ACC112 (cell line): ENCODE results near the gene KIF5B.
"Not testable (repeated sequence)": the region's sequence is repeated elsewhere in the genome, so short reads cannot be mapped to it uniquely, and the experiment has no call there.

Source experiments
- H2AFZ ChIP-seq: fragments of 200-600 bp; sonication (generic); one replicate; pipeline ENCODE4 v1.6.0; 2017; ENCODE audit warnings: antibody characterized with exemption, low read length; ENCODE audit not compliant: unreplicated experiment
- H3K27ac ChIP-seq: fragments of 200-600 bp; sonication (generic); 2 replicates; pipeline ENCODE4 v1.5.1; 2014; ENCODE audit warnings: low read depth, mild to moderate bottlenecking, antibody characterized with exemption, low read length, moderate library complexity
- H3K27me3 ChIP-seq: fragments of 200-600 bp; sonication (generic); 2 replicates; pipeline ENCODE4 v1.6.1; 2014; ENCODE audit warnings: mild to moderate bottlenecking, antibody characterized with exemption, low read length, moderate library complexity, mixed read lengths; ENCODE audit not compliant: insufficient read depth
- H3K36me3 ChIP-seq: fragments of 200-600 bp; sonication (generic); 2 replicates; pipeline ENCODE4 v1.6.1; 2016; ENCODE audit warnings: mild to moderate bottlenecking, antibody characterized with exemption, low read length, moderate library complexity, mixed read lengths; ENCODE audit not compliant: insufficient read depth
- H3K4me1 ChIP-seq: fragments of 200-600 bp; sonication (generic); one replicate; pipeline ENCODE4 v1.6.1; 2016; ENCODE audit warnings: low read length, mixed read lengths; ENCODE audit not compliant: insufficient read depth, unreplicated experiment, control insufficient read depth
- H3K4me3 ChIP-seq: fragments of 200-600 bp; sonication (generic); 2 replicates; pipeline ENCODE4 v1.5.1; 2014; ENCODE audit warnings: mild to moderate bottlenecking, low read depth, low read length
- H3K79me2 ChIP-seq: fragments of 200-600 bp; sonication (generic); one replicate; pipeline ENCODE4 v1.6.0; 2016; ENCODE audit warnings: low read length; ENCODE audit not compliant: control insufficient read depth, unreplicated experiment, insufficient read depth

The KIF5B gene

DNA sequence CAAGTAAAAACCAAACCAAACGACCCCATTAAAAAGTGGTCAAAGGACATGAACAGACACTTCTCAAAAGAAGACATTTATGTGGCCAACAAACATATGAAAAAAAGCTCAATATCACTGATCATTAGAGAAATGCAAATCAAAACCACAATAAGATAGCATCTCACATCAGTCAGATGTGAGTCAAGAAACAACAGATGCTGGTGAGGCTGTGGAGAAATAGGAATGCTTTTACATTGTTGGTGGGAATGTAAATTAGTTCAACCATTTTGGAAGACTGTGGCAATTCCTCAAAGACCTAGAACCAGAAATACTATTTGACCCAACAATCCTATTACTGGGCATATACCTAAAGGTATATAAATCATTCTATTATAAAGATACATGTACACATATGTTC, 68.4 kb downstream of the KIF5B start:
- H3K27me3 ChIP-seq, H3K79me2 ChIP-seq, H3K27ac ChIP-seq, H3K36me3 ChIP-seq, H2AFZ ChIP-seq, H3K4me3 ChIP-seq, H3K4me1 ChIP-seq: not testable (repeated sequence)

DNA sequence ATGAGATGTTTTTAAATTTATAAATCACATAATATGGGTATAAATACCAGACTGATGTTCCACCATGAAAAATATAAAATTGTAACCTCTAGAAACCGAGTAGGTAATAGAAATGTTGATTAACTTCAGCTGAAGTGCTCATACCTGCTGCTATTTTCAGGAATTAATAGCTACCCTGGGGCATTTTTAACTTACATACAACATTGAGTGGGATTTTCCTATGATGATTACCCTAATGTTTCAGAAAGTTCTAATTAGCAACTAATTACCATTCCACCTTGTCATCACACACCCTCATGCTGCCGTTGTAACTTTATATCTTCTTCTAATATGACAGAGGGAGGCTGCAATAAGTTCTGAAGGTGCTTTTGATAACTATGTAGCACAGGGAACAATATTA, 74.1 kb downstream of the KIF5B start:
- Histone ChIP-seq H3K4me1 (peaks cover 9% of the 10 kb centered on the region), H3K27ac (no peak overlapping the region), H3K79me2 (no peaks in the 10 kb centered on the region), H3K4me3 (no peak overlapping the region), H3K36me3 (no peaks in the 10 kb centered on the region), H2AFZ (no peak overlapping the region), H3K27me3 (no peaks in the 10 kb centered on the region)

DNA sequence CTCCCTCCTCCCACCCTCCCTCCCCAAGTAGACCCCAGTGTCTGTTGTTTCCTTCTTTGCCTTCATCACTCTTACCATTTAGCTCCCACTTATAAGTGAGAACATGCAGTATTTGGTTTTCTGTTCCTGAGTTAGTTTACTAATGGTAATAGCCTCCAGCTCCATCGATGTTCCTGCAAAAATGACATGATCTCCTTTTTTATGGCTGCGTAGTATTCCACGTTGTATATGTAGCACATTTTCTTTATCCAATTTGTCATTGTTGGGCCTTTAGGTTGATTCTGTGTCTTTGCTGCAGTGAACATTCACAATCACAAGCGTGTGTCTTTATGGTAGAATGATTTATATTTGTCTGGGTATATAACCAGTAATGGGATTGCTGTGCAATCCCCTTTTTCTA, 75.8 kb downstream of the KIF5B start:
- Histone ChIP-seq H3K4me1 (peaks cover 9% of the 10 kb centered on the region), H3K27ac (no peak overlapping the region), H3K36me3 (no peaks in the 10 kb centered on the region), H3K4me3 (no peak overlapping the region), H3K27me3 (no peaks in the 10 kb centered on the region), H2AFZ (no peak overlapping the region), H3K79me2 (no peaks in the 10 kb centered on the region)

DNA sequence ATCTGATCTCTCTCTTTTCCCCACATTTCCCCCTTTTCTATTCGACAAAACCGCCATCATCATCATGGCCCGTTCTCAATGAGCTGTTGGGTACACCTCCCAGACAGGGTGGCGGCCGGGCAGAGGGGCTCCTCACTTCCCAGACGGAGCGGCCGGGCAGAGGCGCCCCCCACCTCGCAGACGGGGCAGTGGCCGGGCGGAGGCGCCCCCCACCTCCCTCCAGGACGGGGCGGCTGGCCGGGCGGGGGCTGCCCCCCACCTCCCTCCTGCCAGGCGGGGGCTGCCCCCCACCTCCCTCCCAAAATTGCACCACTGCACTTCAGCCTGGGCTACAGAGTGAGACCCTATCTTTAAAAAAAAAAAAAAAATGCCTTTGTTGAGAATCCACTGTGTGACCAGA, 77.2 kb downstream of the KIF5B start:
- H3K4me3 ChIP-seq, H3K79me2 ChIP-seq, H3K27ac ChIP-seq, H3K36me3 ChIP-seq, H2AFZ ChIP-seq, H3K27me3 ChIP-seq: not testable (repeated sequence)
- H3K4me1 ChIP-seq: peaks cover 15% of the 10 kb centered on the region

DNA sequence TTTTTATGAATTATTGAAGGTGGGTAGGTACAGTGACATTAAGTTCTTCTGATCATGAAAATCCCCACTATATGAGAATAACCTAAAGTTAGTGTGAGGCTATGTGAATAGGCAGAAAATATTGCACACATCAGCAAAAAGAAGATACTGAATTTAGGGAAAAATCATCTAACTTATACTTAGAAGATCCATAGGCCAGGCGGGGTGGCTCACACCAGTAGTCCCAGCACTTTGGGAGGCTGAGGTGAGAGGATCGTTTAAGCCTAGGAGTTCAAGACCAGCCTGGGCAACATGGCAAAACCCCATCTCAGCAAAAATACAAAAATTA, 78.1 kb downstream of the KIF5B start:
- Histone ChIP-seq H3K79me2 (no peaks in the 10 kb centered on the region), H3K4me3 (no peak overlapping the region), H2AFZ (no peak overlapping the region), H3K27me3 (no peaks in the 10 kb centered on the region), H3K4me1 (peaks cover 15% of the 10 kb centered on the region), H3K36me3 (no peaks in the 10 kb centered on the region), H3K27ac (0 out of 2 replicates have a peak overlapping the region, but pooled peaks have one; percentile 18)

DNA sequence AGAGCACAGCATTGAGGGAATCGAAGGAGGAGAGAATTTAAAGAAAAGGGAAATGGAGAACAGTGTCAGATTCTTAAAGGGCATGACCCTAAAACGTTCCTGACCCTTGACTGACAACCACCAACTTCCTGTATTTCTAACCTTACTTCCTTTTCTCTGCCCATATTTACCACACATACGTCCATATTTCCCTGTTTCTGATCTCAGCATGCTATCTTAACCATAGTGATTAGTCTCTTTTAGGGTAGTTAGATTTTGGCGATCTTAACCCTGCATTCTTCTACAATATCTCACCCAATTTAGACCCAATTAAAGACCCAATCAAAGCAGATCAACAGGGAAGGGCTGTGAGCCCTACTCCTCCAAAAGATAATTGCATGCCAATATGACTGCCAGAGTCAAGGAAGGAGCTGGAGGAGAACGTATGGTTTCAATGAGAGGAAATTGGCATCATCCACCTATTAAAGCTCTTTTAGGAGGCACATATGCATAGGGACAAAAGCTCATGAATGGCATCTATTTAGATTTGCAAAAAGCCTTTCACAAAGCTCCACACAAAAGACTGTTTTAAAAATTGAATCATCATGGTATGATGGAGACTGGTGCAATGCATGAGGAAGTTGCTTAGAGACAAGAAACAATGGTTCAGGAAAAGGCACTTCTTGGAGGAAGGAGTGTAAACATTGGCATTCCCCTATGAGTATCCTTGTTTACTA, 78.6 kb downstream of the KIF5B start:
- Histone ChIP-seq H3K79me2 (no peaks in the 10 kb centered on the region), H3K27ac (0 out of 2 replicates have a peak overlapping the region, but pooled peaks have one; percentile 18), H3K36me3 (no peaks in the 10 kb centered on the region), H3K4me3 (no peak overlapping the region), H3K27me3 (no peaks in the 10 kb centered on the region), H2AFZ (no peak overlapping the region), H3K4me1 (peaks cover 15% of the 10 kb centered on the region)

DNA sequence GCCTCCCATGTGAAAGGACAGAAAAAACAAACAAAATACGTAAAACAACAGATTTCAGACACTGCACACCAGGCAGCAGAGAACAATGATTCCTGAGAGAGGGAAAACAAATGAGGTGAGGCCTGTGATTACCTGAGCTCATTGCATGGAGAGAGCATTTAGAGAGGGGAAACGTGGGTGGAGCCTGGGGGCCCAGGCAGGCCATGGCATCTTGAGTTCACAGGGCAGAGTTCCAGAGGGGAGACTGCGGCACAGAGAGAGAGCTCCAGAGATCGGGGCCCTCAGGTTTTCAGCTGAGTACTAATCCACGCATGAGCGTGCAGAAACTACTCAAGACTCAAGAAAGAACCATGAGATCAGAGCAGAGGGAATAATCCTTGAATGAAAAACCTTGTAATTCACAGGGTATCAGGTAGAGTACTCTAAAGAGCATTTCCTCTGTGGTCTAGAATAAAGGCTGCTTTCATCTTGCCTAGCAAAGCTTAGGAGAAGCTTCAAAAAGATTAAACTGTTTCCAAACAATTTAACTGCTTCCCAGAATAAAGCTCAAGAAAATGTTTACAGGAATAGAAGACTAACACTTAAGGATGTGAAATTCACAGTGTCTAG, 81.0 kb downstream of the KIF5B start:
- Histone ChIP-seq H3K27me3 (no peaks in the 10 kb centered on the region), H3K4me3 (no peak overlapping the region), H3K4me1 (peaks cover 15% of the 10 kb centered on the region), H3K36me3 (no peaks in the 10 kb centered on the region), H3K79me2 (no peaks in the 10 kb centered on the region), H3K27ac (no peak overlapping the region), H2AFZ (no peak overlapping the region)

DNA sequence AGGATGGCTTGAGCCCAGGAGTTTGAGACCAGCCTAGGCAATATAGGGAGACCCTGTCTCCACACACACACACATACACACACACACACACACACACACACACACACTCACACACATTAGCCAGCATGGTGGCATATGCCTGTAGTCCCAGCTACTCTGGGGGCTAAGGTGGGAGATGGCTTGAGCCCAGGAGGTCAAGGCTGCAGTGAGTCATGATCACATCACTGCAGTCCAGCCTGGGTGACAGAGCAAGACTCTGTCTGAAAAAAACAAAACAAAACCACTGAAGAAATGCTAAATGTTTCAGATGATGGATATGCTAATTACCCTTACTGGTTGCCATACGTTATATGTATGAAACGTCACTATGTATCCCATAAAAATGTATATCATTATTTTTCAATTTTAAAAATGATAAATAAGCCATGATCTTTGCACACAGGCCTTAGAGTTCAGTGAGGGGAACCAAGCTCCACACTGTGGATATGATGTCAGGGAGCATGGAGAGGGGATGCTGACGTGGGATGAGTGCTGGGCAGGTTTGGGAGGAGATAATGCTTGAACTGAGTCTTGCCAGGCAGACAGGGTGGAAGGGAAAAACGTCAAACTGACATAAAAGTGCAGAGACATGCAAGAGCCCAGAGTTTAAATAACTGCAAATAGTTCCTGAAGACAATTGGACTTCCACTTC, 81.6 kb downstream of the KIF5B start:
- Histone ChIP-seq H2AFZ (no peak overlapping the region), H3K27ac (no peak overlapping the region), H3K27me3 (no peaks in the 10 kb centered on the region), H3K4me1 (peaks cover 15% of the 10 kb centered on the region), H3K36me3 (no peaks in the 10 kb centered on the region), H3K79me2 (no peaks in the 10 kb centered on the region), H3K4me3 (no peak overlapping the region)

DNA sequence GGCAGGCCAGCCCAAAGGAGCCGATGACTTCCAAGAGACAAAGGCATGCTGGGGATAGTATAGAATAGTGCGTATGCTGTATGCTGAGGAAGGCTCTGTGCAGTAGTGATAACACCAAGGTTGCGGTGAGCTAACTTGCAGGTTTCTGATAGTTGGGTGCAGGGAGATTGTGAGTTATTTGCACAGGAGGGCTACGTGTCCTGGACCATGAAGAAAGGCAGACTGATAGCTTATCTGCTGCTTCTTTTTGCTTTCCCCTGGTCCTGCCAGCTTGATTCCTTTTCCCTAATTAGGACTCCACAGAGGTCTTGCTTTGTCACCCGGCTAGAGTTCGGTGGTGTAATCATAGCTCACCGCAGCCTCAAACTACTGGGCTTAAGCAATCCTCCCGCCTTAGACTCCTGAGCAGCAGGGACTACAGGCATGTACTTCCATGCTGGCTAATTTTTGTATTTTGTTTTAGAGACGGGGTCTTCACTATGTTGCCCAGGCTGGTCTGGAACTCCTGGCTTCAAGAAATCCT, 83.6 kb downstream of the KIF5B start:
- no peak overlapping the region for H3K4me3 ChIP-seq
- no peak overlapping the region for H2AFZ ChIP-seq
- no peaks in the 10 kb centered on the region for H3K36me3 ChIP-seq
- H3K4me1 ChIP-seq: peaks cover 9% of the 10 kb centered on the region
- H3K27me3 ChIP-seq: no peaks in the 10 kb centered on the region
- no peak overlapping the region for H3K27ac ChIP-seq
- H3K79me2 ChIP-seq: no peaks in the 10 kb centered on the region

DNA sequence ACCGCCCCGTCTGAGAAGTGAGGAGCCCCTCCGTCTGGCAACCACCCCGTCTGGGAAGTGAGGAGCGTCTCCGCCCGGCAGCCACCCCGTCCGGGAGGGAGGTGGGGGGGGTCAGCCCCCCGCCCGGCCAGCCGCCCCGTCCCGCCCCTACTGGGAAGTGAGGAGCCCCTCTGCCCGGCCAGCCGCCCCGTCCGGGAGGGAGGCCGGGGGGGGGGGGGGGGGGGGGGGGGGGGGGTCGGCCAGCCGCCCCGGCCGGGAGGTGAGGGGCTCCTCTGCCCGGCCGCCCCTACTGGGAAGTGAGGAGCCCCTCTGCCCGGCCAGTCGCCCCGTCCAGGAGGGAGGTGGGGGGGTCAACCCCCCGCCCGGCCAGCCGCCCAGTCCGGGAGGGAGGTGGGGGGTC, 86.4 kb downstream of the KIF5B start:
- H3K4me1 ChIP-seq, H3K27me3 ChIP-seq, H3K36me3 ChIP-seq, H3K27ac ChIP-seq, H3K4me3 ChIP-seq, H2AFZ ChIP-seq, H3K79me2 ChIP-seq: not testable (repeated sequence)

DNA sequence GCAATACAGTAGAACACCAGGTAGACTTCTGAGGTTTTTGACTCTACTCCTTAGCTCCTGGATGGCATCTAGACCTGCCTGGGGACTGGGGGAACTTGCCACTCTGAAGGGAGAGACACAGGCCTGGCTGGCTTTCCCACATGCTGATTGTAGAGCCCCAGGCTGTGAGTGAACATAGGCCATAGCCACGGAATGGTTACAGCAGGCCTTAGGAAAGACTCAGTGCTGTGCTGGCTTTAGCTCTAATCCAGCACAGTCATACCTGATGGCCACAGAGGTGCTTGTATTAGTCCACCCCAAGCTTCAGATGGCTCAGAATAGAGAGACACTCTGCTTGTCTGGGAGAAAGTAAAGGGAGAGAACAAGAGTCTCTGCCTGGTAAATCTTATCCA, 92.6 kb downstream of the KIF5B start:
- no peak overlapping the region for H3K4me3 ChIP-seq
- H3K36me3 ChIP-seq: no peaks in the 10 kb centered on the region
- no peaks in the 10 kb centered on the region for H3K27me3 ChIP-seq
- H3K4me1 ChIP-seq: peaks cover 13% of the 10 kb centered on the region
- no peak overlapping the region for H2AFZ ChIP-seq
- H3K27ac ChIP-seq: no peak overlapping the region
- no peaks in the 10 kb centered on the region for H3K79me2 ChIP-seq
